Measurements from ENCODE around the gene PRM1.

PRM1 gene

GRCh38 chr16:11310997-11311561 lies 29.9 kb upstream of the PRM1 start:
- Histone ChIP-seq H3K4me1 (ENCODE audit: control insufficient read depth, insufficient read depth, low read length) (peaks cover 6% of the 10 kb centered on the region), H3K9me3 (ENCODE audit: control insufficient read depth, low read length) (no peaks in the 10 kb centered on the region), H3K9ac (ENCODE audit: low read length) (no peak overlapping the region), H3K27me3 (ENCODE audit: control insufficient read depth, insufficient read depth, low read length) (no peaks in the 10 kb centered on the region), H3K36me3 (ENCODE audit: control insufficient read depth, insufficient read depth, low read length) (no peaks in the 10 kb centered on the region), H3K4me3 (ENCODE audit: low read length) (no peak overlapping the region)

- H3K9me3 ChIP-seq (ENCODE audit: control insufficient read depth, low read length) = no peaks in the 10 kb centered on the region
- no peaks in the 10 kb centered on the region for H3K36me3 ChIP-seq (ENCODE audit: control insufficient read depth, insufficient read depth, low read length)
- no peak overlapping the region for H3K4me3 ChIP-seq (ENCODE audit: low read length)
- H3K4me1 ChIP-seq (ENCODE audit: control insufficient read depth, insufficient read depth, low read length) = peaks cover 6% of the 10 kb centered on the region
- H3K27me3 ChIP-seq (ENCODE audit: control insufficient read depth, insufficient read depth, low read length) = no peaks in the 10 kb centered on the region
- no peak overlapping the region for H3K9ac ChIP-seq (ENCODE audit: low read length)
Observed at GRCh38 chr16:11310634-11310977, 29.5 kb upstream of the PRM1 start.

- no peaks in the 10 kb centered on the region for H3K36me3 ChIP-seq (ENCODE audit: control insufficient read depth, insufficient read depth, low read length)
- peaks cover 6% of the 10 kb centered on the region for H3K4me1 ChIP-seq (ENCODE audit: control insufficient read depth, insufficient read depth, low read length)
- no peak overlapping the region for H3K9ac ChIP-seq (ENCODE audit: low read length)
Observed at GRCh38 chr16:11309895-11310633, 28.9 kb upstream of the PRM1 start.

GRCh38 chr16:11308493-11309283 lies 27.6 kb upstream of the PRM1 start:
- no peak overlapping the region for H3K9ac ChIP-seq (ENCODE audit: low read length)
- H3K4me1 ChIP-seq (ENCODE audit: control insufficient read depth, insufficient read depth, low read length) = peaks cover 10% of the 10 kb centered on the region
- H3K9me3 ChIP-seq (ENCODE audit: control insufficient read depth, low read length) = no peaks in the 10 kb centered on the region
- H3K36me3 ChIP-seq (ENCODE audit: control insufficient read depth, insufficient read depth, low read length) = no peaks in the 10 kb centered on the region
- H3K4me3 ChIP-seq (ENCODE audit: low read length) = no peak overlapping the region
- H3K27me3 ChIP-seq (ENCODE audit: control insufficient read depth, insufficient read depth, low read length) = no peaks in the 10 kb centered on the region

More at GRCh38 chr16:11309895-11310633, 28.9 kb upstream of the PRM1 start:
- Histone ChIP-seq H3K27me3 (ENCODE audit: control insufficient read depth, insufficient read depth, low read length) (no peaks in the 10 kb centered on the region), H3K4me3 (ENCODE audit: low read length) (no peak overlapping the region), H3K9me3 (ENCODE audit: control insufficient read depth, low read length) (no peaks in the 10 kb centered on the region)

DNA sequence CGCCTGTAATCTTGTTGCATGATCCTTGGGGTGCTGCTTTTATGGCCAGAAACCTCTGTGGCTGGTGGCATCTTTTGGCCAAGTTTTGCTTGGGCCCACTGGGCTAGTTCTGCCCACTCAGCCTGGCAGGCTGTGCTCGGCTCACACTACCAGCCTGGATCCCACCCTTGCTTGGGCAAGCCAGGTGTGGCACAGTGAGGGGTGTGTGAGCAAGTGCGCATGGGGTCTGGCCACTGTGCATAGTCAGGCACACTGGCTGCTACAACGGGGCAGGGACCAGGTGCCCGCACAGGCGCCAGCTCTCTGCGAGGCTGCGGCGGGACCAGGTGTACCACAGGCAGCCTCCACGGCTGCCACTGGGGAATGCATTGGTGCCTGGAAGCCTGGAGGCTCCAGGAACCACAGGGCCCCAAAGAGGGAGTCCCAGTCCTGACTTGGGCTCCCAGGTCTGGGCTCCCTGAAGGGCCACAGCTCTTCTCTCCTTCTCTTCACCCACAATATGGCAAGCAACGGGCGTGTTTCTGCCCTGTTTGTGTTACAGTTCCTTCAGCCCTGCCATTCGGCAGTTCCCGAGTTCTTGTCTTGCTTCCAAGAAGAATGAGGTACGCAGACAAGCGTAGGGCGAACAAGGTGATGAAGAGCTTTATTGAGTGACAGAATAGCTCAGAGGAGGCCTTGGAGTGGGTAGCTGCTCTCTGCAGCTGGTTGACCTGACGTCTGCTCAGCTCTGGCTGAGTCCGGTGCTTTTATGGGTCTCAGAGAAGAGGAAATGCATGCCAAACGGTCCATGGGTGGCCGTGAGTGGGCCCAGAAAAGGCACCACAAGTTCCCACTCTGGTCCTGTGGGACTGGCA lies 26.7 kb upstream of the PRM1 start:
- Histone ChIP-seq H3K9ac (ENCODE audit: low read length) (no peak overlapping the region), H3K9me3 (ENCODE audit: control insufficient read depth, low read length) (no peaks in the 10 kb centered on the region), H3K36me3 (ENCODE audit: control insufficient read depth, insufficient read depth, low read length) (no peaks in the 10 kb centered on the region), H3K27me3 (ENCODE audit: control insufficient read depth, insufficient read depth, low read length) (no peaks in the 10 kb centered on the region), H3K4me3 (ENCODE audit: low read length) (no peak overlapping the region), H3K4me1 (ENCODE audit: control insufficient read depth, insufficient read depth, low read length) (peaks cover 10% of the 10 kb centered on the region)

GRCh38 chr16:11306997-11307638 lies 26.0 kb upstream of the PRM1 start:
- Histone ChIP-seq H3K36me3 (ENCODE audit: control insufficient read depth, insufficient read depth, low read length) (no peaks in the 10 kb centered on the region), H3K9ac (ENCODE audit: low read length) (no peak overlapping the region), H3K4me1 (ENCODE audit: control insufficient read depth, insufficient read depth, low read length) (peaks cover 6% of the 10 kb centered on the region), H3K4me3 (ENCODE audit: low read length) (no peak overlapping the region), H3K9me3 (ENCODE audit: control insufficient read depth, low read length) (no peaks in the 10 kb centered on the region), H3K27me3 (ENCODE audit: control insufficient read depth, insufficient read depth, low read length) (no peaks in the 10 kb centered on the region)

DNA sequence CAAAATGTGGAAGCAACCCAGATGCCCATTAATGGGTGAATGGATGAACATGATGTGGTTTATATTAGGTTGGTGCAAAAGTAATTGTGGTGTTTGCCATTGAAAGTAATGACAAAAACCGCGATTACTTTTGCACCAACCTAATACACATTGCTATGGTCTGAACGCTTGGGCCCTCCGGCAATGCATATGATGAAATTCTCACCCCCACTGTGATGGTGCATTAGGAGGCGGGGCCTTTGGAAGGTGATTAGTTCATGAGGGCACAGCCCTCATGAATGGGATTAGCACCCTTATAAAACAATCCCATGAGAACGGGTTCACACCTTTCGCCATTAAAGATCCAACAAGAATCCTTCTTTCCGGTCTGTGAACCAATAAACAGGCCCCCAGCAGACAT lies 25.3 kb upstream of the PRM1 start:
- H3K9ac ChIP-seq (ENCODE audit: low read length) = no peak overlapping the region
- no peaks in the 10 kb centered on the region for H3K9me3 ChIP-seq (ENCODE audit: control insufficient read depth, low read length)
- no peaks in the 10 kb centered on the region for H3K27me3 ChIP-seq (ENCODE audit: control insufficient read depth, insufficient read depth, low read length)
- no peaks in the 10 kb centered on the region for H3K36me3 ChIP-seq (ENCODE audit: control insufficient read depth, insufficient read depth, low read length)
- H3K4me1 ChIP-seq (ENCODE audit: control insufficient read depth, insufficient read depth, low read length) = peaks cover 6% of the 10 kb centered on the region
- H3K4me3 ChIP-seq (ENCODE audit: low read length) = no peak overlapping the region

GRCh38 chr16:11303405-11304138 lies 22.4 kb upstream of the PRM1 start:
- no peaks in the 10 kb centered on the region for H3K9me3 ChIP-seq (ENCODE audit: control insufficient read depth, low read length)

GRCh38 chr16:11302977-11303376 lies 21.8 kb upstream of the PRM1 start:
- Histone ChIP-seq H3K36me3 (ENCODE audit: control insufficient read depth, insufficient read depth, low read length) (no peaks in the 10 kb centered on the region), H3K4me1 (ENCODE audit: control insufficient read depth, insufficient read depth, low read length) (peaks cover 6% of the 10 kb centered on the region), H3K4me3 (ENCODE audit: low read length) (no peak overlapping the region), H3K9ac (ENCODE audit: low read length) (no peak overlapping the region), H3K9me3 (ENCODE audit: control insufficient read depth, low read length) (no peaks in the 10 kb centered on the region), H3K27me3 (ENCODE audit: control insufficient read depth, insufficient read depth, low read length) (no peaks in the 10 kb centered on the region)

More at GRCh38 chr16:11303405-11304138, 22.4 kb upstream of the PRM1 start:
- no peak overlapping the region for H3K4me3 ChIP-seq (ENCODE audit: low read length)
- H3K36me3 ChIP-seq (ENCODE audit: control insufficient read depth, insufficient read depth, low read length) = no peaks in the 10 kb centered on the region
- peaks cover 6% of the 10 kb centered on the region for H3K4me1 ChIP-seq (ENCODE audit: control insufficient read depth, insufficient read depth, low read length)
- no peak overlapping the region for H3K9ac ChIP-seq (ENCODE audit: low read length)
- no peaks in the 10 kb centered on the region for H3K27me3 ChIP-seq (ENCODE audit: control insufficient read depth, insufficient read depth, low read length)

DNA sequence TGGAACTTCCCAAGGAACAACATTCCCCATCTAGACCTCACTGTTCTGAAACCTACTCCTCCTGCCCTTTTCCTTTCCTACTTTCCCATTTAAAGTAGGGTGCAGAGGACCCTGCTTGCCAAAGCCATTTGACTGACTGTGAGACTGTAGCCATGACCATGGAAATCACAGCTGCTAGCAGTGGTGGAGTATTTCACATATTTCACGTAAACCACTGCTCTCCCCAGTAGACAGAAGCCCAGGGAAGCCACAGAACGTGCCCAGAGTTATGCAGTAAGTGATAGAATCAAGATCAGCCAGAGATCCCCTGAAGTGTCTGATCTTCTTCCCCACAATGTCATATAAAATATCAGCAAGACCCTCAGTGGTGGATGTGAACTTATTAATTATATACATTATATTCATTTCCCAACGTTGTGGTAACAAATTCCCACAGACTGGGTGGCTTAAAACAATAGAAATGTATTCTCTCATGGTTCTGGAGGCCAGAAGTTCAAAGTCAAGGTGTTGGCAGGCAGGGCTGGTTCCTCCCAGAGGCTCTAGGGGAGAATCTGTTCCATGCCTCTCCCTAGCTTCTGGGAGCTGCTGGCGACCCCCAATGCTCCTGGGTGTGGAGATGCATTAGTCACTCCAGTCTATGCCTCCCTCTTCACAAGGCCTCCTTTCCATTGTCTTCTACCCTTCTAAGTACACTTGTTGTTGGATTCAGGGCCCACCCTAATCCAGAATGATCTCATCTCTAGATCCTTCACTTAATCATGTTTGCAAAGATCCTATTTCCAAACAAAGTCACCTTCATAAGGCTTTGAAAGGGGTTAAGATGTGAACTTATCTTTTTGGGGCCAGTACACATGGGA lies 20.7 kb upstream of the PRM1 start:
- no peak overlapping the region for H3K9ac ChIP-seq (ENCODE audit: low read length)
- no peaks in the 10 kb centered on the region for H3K36me3 ChIP-seq (ENCODE audit: control insufficient read depth, insufficient read depth, low read length)
- no peaks in the 10 kb centered on the region for H3K9me3 ChIP-seq (ENCODE audit: control insufficient read depth, low read length)
- no peak overlapping the region for H3K4me3 ChIP-seq (ENCODE audit: low read length)
- H3K27me3 ChIP-seq (ENCODE audit: control insufficient read depth, insufficient read depth, low read length) = no peaks in the 10 kb centered on the region
- peaks cover 15% of the 10 kb centered on the region for H3K4me1 ChIP-seq (ENCODE audit: control insufficient read depth, insufficient read depth, low read length)
